IMR-90 (cell line): ENCODE measurements around the gene TPP1. TPM values are rescaled to one million over a fixed set of nuclear protein-coding genes. Genes with fewer than 3 reads are reported as not detected.

ENCODE experiments used
- ATAC-seq: fragments of 200-7000 bp; cut with Tn5 transposase; 2 replicates; pipeline ENCODE4 v1.9.1; 2020; ENCODE audit warnings: low read depth, mild to moderate bottlenecking, moderate library complexity
- BruUV-seq: library from RNA; stranded (reverse); fragments of 400-500 nt; replicated peaks from 2 replicates; lab custom pipeline; 2021; lab: Mats Ljungman, UMichigan
- CTCF ChIA-PET: fragments of 300-600 bp; formaldehyde crosslinking; extraction: SDS; loops from one replicate; lab custom pipeline; 2021; ENCODE audit warnings: antibody characterized with exemption; lab: Yijun Ruan, JAX
- POLR2A ChIA-PET: fragments of 300-600 bp; sonication (Branson Sonifier 250); formaldehyde crosslinking; loops from one replicate; lab custom pipeline; 2022; ENCODE audit warnings: antibody characterized with exemption; ENCODE audit not compliant: unreplicated experiment; lab: Charles Lee
- DNase-seq: peaks from one replicate; pipeline ENCODE4 v3.0.0; 2013
- H2AFZ ChIP-seq: replicated peaks from 2 replicates; pipeline ENCODE3; 2013; ENCODE audit warnings: low read length, mild to moderate bottlenecking; ENCODE audit not compliant: poor library complexity
- H2AK5ac ChIP-seq: 2 replicates; pipeline ENCODE4 v1.6.1; 2013; ENCODE audit warnings: low read depth, low read length, inconsistent platforms
- H2AK9ac ChIP-seq: replicated peaks from 2 replicates; pipeline ENCODE3; 2013; ENCODE audit warnings: mild to moderate bottlenecking, low read depth, low read length, moderate library complexity; ENCODE audit not compliant: poor library complexity
- H2BK120ac ChIP-seq: 2 replicates; pipeline ENCODE4 v1.6.1; 2013; ENCODE audit warnings: low read depth, low read length, inconsistent platforms
- H2BK15ac ChIP-seq: 3 replicates; pipeline ENCODE4 v1.6.1; 2013; ENCODE audit warnings: low read depth, low read length, inconsistent platforms
- H2BK20ac ChIP-seq: 2 replicates; pipeline ENCODE4 v1.6.1; 2013; ENCODE audit warnings: low read depth, mild to moderate bottlenecking, inconsistent platforms, low read length, moderate library complexity
- H2BK5ac ChIP-seq: 2 replicates; pipeline ENCODE4 v1.6.1; 2013; ENCODE audit warnings: mild to moderate bottlenecking, low read depth, low read length, inconsistent platforms; ENCODE audit not compliant: poor library complexity, severe bottlenecking
- H3K14ac ChIP-seq: replicated peaks from 2 replicates; pipeline ENCODE4 v1.6.1; 2013; ENCODE audit warnings: low read depth, low read length, inconsistent platforms
- H3K18ac ChIP-seq: 2 replicates; pipeline ENCODE4 v1.6.1; 2013; ENCODE audit warnings: low read depth, low read length, control low read depth
- H3K23ac ChIP-seq: 2 replicates; pipeline ENCODE4 v1.6.1; 2013; ENCODE audit warnings: low read depth, low read length, inconsistent platforms
- H3K27ac ChIP-seq: 2 replicates; pipeline ENCODE4 v1.5.1; 2013; ENCODE audit warnings: mild to moderate bottlenecking, control low read depth, low read length; ENCODE audit not compliant: insufficient read depth
- H3K27me3 ChIP-seq: 2 replicates; pipeline ENCODE4 v1.6.1; 2013; ENCODE audit warnings: low read length; ENCODE audit not compliant: control insufficient read depth, insufficient read depth
- H3K36me3 ChIP-seq: 2 replicates; pipeline ENCODE4 v1.6.1; 2013; ENCODE audit warnings: low read length, mixed read lengths; ENCODE audit not compliant: control insufficient read depth, insufficient read depth
- H3K4ac ChIP-seq: 2 replicates; pipeline ENCODE4 v1.6.1; 2013; ENCODE audit warnings: low read depth, low read length, inconsistent platforms
- H3K4me1 ChIP-seq: 2 replicates; pipeline ENCODE4 v1.6.1; 2013; ENCODE audit warnings: low read length, mixed read lengths; ENCODE audit not compliant: control insufficient read depth, insufficient read depth
- H3K4me2 ChIP-seq: 2 replicates; pipeline ENCODE4 v1.6.1; 2013; ENCODE audit warnings: low read depth, mild to moderate bottlenecking, control low read depth, low read length, moderate library complexity
- H3K4me3 ChIP-seq: 2 replicates; pipeline ENCODE4 v1.5.1; 2013; ENCODE audit warnings: low read depth, mild to moderate bottlenecking, control low read depth, low read length, moderate library complexity; ENCODE audit not compliant: insufficient read depth
- H3K56ac ChIP-seq: 2 replicates; pipeline ENCODE4 v1.6.1; 2013; ENCODE audit warnings: low read length, inconsistent platforms; ENCODE audit not compliant: insufficient read depth; ENCODE audit errors: extremely low read depth
- H3K79me1 ChIP-seq, 2 experiments: 2 replicates each; pipeline ENCODE4 v1.6.1; 2013; ENCODE audit warnings: low read length in 2 of 2, inconsistent platforms in 1 of 2, low read depth in 1 of 2
- H3K9ac ChIP-seq: 2 replicates; pipeline ENCODE4 v1.6.1; 2013; ENCODE audit warnings: low read depth, low read length, control low read depth
- H3K9me1 ChIP-seq: 2 replicates; pipeline ENCODE4 v1.6.1; 2013; ENCODE audit warnings: low read length, inconsistent platforms; ENCODE audit not compliant: insufficient read depth
- H3K9me3 ChIP-seq: 2 replicates; pipeline ENCODE4 v1.6.1; 2013; ENCODE audit warnings: low read length; ENCODE audit not compliant: control insufficient read depth, insufficient read depth
- H4K20me1 ChIP-seq: 2 replicates; pipeline ENCODE4 v1.6.1; 2013; ENCODE audit warnings: low read length, inconsistent platforms; ENCODE audit not compliant: insufficient read depth
- H4K5ac ChIP-seq: 2 replicates; pipeline ENCODE4 v1.6.1; 2013; ENCODE audit warnings: mild to moderate bottlenecking, low read depth, low read length, control low read depth
- H4K8ac ChIP-seq, 2 experiments: 2 replicates each; pipeline ENCODE4 v1.6.1; 2013; ENCODE audit warnings: low read depth in 2 of 2, low read length in 2 of 2, control low read depth in 1 of 2, inconsistent platforms in 1 of 2
- H4K91ac ChIP-seq: 2 replicates; pipeline ENCODE4 v1.6.1; 2013; ENCODE audit warnings: low read depth, low read length, inconsistent platforms; ENCODE audit not compliant: insufficient read depth
- BHLHE40 ChIP-seq: fragments of 150-350 bp; IDR thresholded peaks from 2 replicates; pipeline ENCODE4 v1.6.1; 2016; ENCODE audit warnings: mild to moderate bottlenecking, low read depth, low read length
- CEBPB ChIP-seq: IDR thresholded peaks from 2 replicates; pipeline ENCODE4 v1.6.1; 2012; ENCODE audit warnings: low read depth, low read length, improper control_type of control experiment
- CHD1 ChIP-seq: IDR thresholded peaks from 2 replicates; pipeline ENCODE4 v1.6.1; 2012; ENCODE audit warnings: low read depth, low read length, improper control_type of control experiment
- CTCF ChIP-seq: conservative IDR thresholded peaks from 2 replicates; pipeline ENCODE4 v1.5.1; 2012; ENCODE audit warnings: mild to moderate bottlenecking, low read depth, low read length, improper control_type of control experiment
- ELK1 ChIP-seq: fragments of 150-350 bp; IDR thresholded peaks from 2 replicates; pipeline ENCODE4 v1.6.1; 2016; ENCODE audit warnings: low read depth, mild to moderate bottlenecking, low read length, moderate library complexity, borderline replicate concordance
- FOS ChIP-seq: fragments of 150-350 bp; IDR thresholded peaks from 2 replicates; pipeline ENCODE4 v1.6.1; 2016; ENCODE audit warnings: low read depth, low read length
- MAFK ChIP-seq: IDR thresholded peaks from 2 replicates; pipeline ENCODE4 v1.6.1; 2012; ENCODE audit warnings: low read depth, low read length, improper control_type of control experiment
- MAZ ChIP-seq: IDR thresholded peaks from 2 replicates; pipeline ENCODE4 v1.6.1; 2012; ENCODE audit warnings: low read depth, mild to moderate bottlenecking, low read length, improper control_type of control experiment, moderate library complexity, borderline replicate concordance
- MXI1 ChIP-seq: IDR thresholded peaks from 2 replicates; pipeline ENCODE4 v1.6.1; 2012; ENCODE audit warnings: low read depth, mild to moderate bottlenecking, low read length, moderate library complexity, borderline replicate concordance
- NFE2L2 ChIP-seq: fragments of 150-350 bp; IDR thresholded peaks from 2 replicates; pipeline ENCODE4 v1.6.1; 2016; ENCODE audit warnings: low read depth, mild to moderate bottlenecking, low read length
- POLR2A ChIP-seq: IDR thresholded peaks from 2 replicates; pipeline ENCODE4 v1.6.1; 2012; ENCODE audit warnings: mild to moderate bottlenecking, low read depth, low read length
- RAD21 ChIP-seq: IDR thresholded peaks from 2 replicates; pipeline ENCODE4 v1.6.1; 2012; ENCODE audit warnings: low read length, improper control_type of control experiment
- RCOR1 ChIP-seq: IDR thresholded peaks from 2 replicates; pipeline ENCODE4 v1.6.1; 2012; ENCODE audit warnings: mild to moderate bottlenecking, low read length, improper control_type of control experiment; ENCODE audit not compliant: insufficient replicate concordance
- RFX5 ChIP-seq: IDR thresholded peaks from 2 replicates; pipeline ENCODE4 v1.8.0; 2012; ENCODE audit warnings: low read depth, mild to moderate bottlenecking, low read length, moderate library complexity
- SMC3 ChIP-seq: fragments of 150-350 bp; IDR thresholded peaks from 2 replicates; pipeline ENCODE4 v1.6.1; 2016; ENCODE audit warnings: low read depth, mild to moderate bottlenecking, antibody characterized with exemption, low read length, moderate library complexity
- USF2 ChIP-seq: fragments of 150-350 bp; IDR thresholded peaks from 2 replicates; pipeline ENCODE4 v1.6.1; 2017; ENCODE audit warnings: mild to moderate bottlenecking, antibody characterized with exemption, low read length, low read depth
- WGBS, 2 experiments: methylation state at CpG; one replicate each; pipeline versions ENCODE4 v1.1.5 to v1.1.7; 2013; ENCODE audit warnings: missing lambda C conversion rate in 2 of 2; ENCODE audit not compliant: insufficient read length in 1 of 2; ENCODE audit errors: extremely low coverage in 2 of 2; 5-methylcytosine and 5-hydroxymethylcytosine counted together
- dilution Hi-C: fragments of 300-500 bp; cut with HindIII; formaldehyde crosslinking; loops from one replicate; pipeline ENCODE4 v1.14.3; 2018; ENCODE audit warnings: low sequenced_read_pairs; ENCODE audit not compliant: unreplicated experiment
- in situ Hi-C: fragments of 300-500 bp; cut with MboI; formaldehyde crosslinking; loops from 3 replicates; pipeline ENCODE4 v1.14.3; 2019; ENCODE audit warnings: low sequenced_read_pairs, inconsistent platforms, mixed read lengths
- intact Hi-C: fragments of 100-400 bp; cut with micrococcal nuclease; formaldehyde crosslinking; loops from 2 replicates; pipeline ENCODE4 v1.10.0; 2022
- polyA plus RNA-seq, 3 experiments: library from polyadenylated mRNA; depleted of rRNA; stranded (reverse); fragments of >200 nt; gene quantifications; 2 replicates each; pipeline ENCODE4 v1.2.3, GENCODE V29; 2012; ENCODE audit warnings: low replicate concordance in 1 of 3
- total RNA-seq: library from RNA; depleted of rRNA; stranded (reverse); fragments of >200 nt; gene quantifications from 2 replicates; pipeline ENCODE4 v1.2.3, GENCODE V29; 2012

The TPP1 gene
- total and polyA plus RNA-seq, 2 of the 4 experiments (the other 2 are of a cell fraction): 33.5 to 108 TPM

- ATAC-seq (no peak), DNase-seq (no peak)
- Histone ChIP-seq H3K4ac (no peak overlapping the region), H2AK9ac (no peak overlapping the region), H3K9me1 (no peaks in the 10 kb centered on the region), H2BK5ac (no peak overlapping the region), H3K9ac (no peak overlapping the region), H2BK20ac (no peak overlapping the region), H2BK120ac (no peak overlapping the region), H3K56ac (no peak overlapping the region), H2BK15ac (no peak overlapping the region), H3K23ac (no peak overlapping the region), H2AFZ (no peak overlapping the region), H3K79me1 (peaks cover 0 to 2% of the 10 kb centered on the region in 2 experiments; a peak in 2 of 4 replicates), H4K5ac (no peak overlapping the region), H3K27me3 (no peaks in the 10 kb centered on the region), H4K20me1 (no peaks in the 10 kb centered on the region; the same call in 1 of the 2 replicates), H2AK5ac (no peak overlapping the region), H3K4me2 (no peak overlapping the region), H4K91ac (no peak overlapping the region), H3K14ac (no peak overlapping the region), H3K36me3 (peaks cover 5% of the 10 kb centered on the region; the same call in 1 of the 2 replicates), H3K18ac (no peak overlapping the region), H3K4me3 (no peak overlapping the region), H3K4me1 (no peaks in the 10 kb centered on the region), H3K9me3 (peaks cover 2% of the 10 kb centered on the region; the same call in 1 of the 2 replicates), H3K27ac (no peak overlapping the region), H4K8ac (no peak overlapping the region)
- BruUV-seq: no TSS peak
- in situ Hi-C loops: no loop called here
- POLR2A ChIA-PET: no interaction called here
- CTCF ChIA-PET: no interaction called here
- TF ChIP-seq SMC3: no peak
- no peak for TF ChIP-seq CHD1
- no peak for TF ChIP-seq BHLHE40
- TF ChIP-seq CTCF: no peak
- no peak for TF ChIP-seq RFX5
- no peak for TF ChIP-seq RAD21
- TF ChIP-seq NFE2L2: no peak
- TF ChIP-seq FOS: no peak
- TF ChIP-seq CEBPB: no peak
- TF ChIP-seq USF2: no peak
- no peak for TF ChIP-seq MAFK
- TF ChIP-seq MXI1: no peak
- TF ChIP-seq ELK1: no peak
- TF ChIP-seq RCOR1: no peak
- TF ChIP-seq MAZ: no peak
- TF ChIP-seq POLR2A: no peak
- no CpG with 5 or more reads among the region's 1 CpG for WGBS, 2 experiments
- dilution Hi-C loops: no loop called here
- intact Hi-C loops: no loop called here
Observed at GRCh38 chr11:6588018-6588417, 31.2 kb downstream of the TPP1 start.
